SK-N-SH (cell line): Measurements from ENCODE around the gene KLF17. TPM values are rescaled to one million over a fixed set of nuclear protein-coding genes. Genes with fewer than 3 reads are reported as not detected.

Experiments used
- CTCF ChIA-PET: fragments of 300-600, 350-600 bp; formaldehyde crosslinking; extraction: SDS; loops from one replicate; lab custom pipeline; 2021; lab: Yijun Ruan, JAX
- POLR2A ChIA-PET: fragments of 350-600 bp; sonication (Branson Sonifier 250); formaldehyde crosslinking; extraction: SDS; loops from one replicate; lab custom pipeline; 2020; ENCODE audit warnings: antibody characterized with exemption, inconsistent platforms; lab: Yijun Ruan, JAX
- DNase-seq: peaks from one replicate; pipeline ENCODE4 v3.0.0; 2012
- H2AFZ ChIP-seq: fragments of 200-600 bp; sonication (generic); 2 replicates; pipeline ENCODE4 v1.8.1; 2016; ENCODE audit warnings: antibody characterized with exemption, mild to moderate bottlenecking, low read depth
- H3F3A ChIP-seq: fragments of 200-600 bp; sonication (generic); replicated peaks from 2 replicates; pipeline ENCODE3; 2016; ENCODE audit warnings: antibody characterized with exemption, mild to moderate bottlenecking; ENCODE audit not compliant: insufficient read depth
- H3K27ac ChIP-seq, 2 experiments: fragments of 200-500 bp in 1 of 2; fragments of 200-600 bp in 1 of 2; sonication (Bioruptor generic) in 1 of 2; sonication (generic), shearing (Covaris generic) in 1 of 2; 2 replicates each; pipeline versions ENCODE4 v1.5.1 to v1.6.1; 2014 to 2016; ENCODE audit warnings: low read depth in 2 of 2, inconsistent platforms in 1 of 2, low read length in 1 of 2, mild to moderate bottlenecking in 1 of 2, mixed read lengths in 1 of 2
- H3K27me3 ChIP-seq: fragments of 200-600 bp; sonication (generic), shearing (Covaris generic); 2 replicates; pipeline ENCODE4 v1.6.1; 2016; ENCODE audit warnings: mixed run types; ENCODE audit not compliant: insufficient read depth
- H3K36me3 ChIP-seq, 2 experiments: fragments of 200-500 bp in 1 of 2; fragments of 200-600 bp in 1 of 2; sonication (Bioruptor generic) in 1 of 2; sonication (generic) in 1 of 2; replicated peaks in 1 of 2; 2 replicates each; pipeline versions ENCODE3 to v1.5.1; 2014 to 2016; ENCODE audit warnings: low read length in 1 of 2, mild to moderate bottlenecking in 1 of 2; ENCODE audit not compliant: insufficient read depth in 2 of 2, control insufficient read depth in 1 of 2
- H3K4me1 ChIP-seq, 2 experiments: fragments of 200-500 bp in 1 of 2; fragments of 200-600 bp in 1 of 2; sonication (Bioruptor generic) in 1 of 2; sonication (generic), shearing (Covaris generic) in 1 of 2; 2 replicates each; pipeline versions ENCODE4 v1.5.1 to v1.6.1; 2014 to 2016; ENCODE audit warnings: low read depth in 1 of 2, low read length in 1 of 2, mixed run types in 1 of 2; ENCODE audit not compliant: insufficient read depth in 2 of 2, control insufficient read depth in 1 of 2
- H3K4me2 ChIP-seq: fragments of 200-600 bp; sonication (generic), shearing (Covaris generic); 2 replicates; pipeline ENCODE4 v1.6.1; 2017; ENCODE audit warnings: mixed run types
- H3K4me3 ChIP-seq, 2 experiments: fragments of 200-500 bp in 1 of 2; fragments of 200-600 bp in 1 of 2; sonication (Bioruptor generic) in 1 of 2; sonication (generic), shearing (Covaris generic) in 1 of 2; 2 replicates each; pipeline versions ENCODE4 v1.5.1 to v1.8.1; 2014 to 2016; ENCODE audit warnings: low read depth in 2 of 2, inconsistent platforms in 1 of 2, low read length in 1 of 2, mild to moderate bottlenecking in 1 of 2, mixed read lengths in 1 of 2, moderate library complexity in 1 of 2
- H3K79me2 ChIP-seq: fragments of 200-600 bp; sonication (generic); 2 replicates; pipeline ENCODE4 v1.8.1; 2017; ENCODE audit warnings: mild to moderate bottlenecking; ENCODE audit not compliant: insufficient read depth
- H3K9ac ChIP-seq: fragments of 200-600 bp; sonication (generic); 2 replicates; pipeline ENCODE4 v1.6.1; 2017; ENCODE audit warnings: mixed run types
- H3K9me2 ChIP-seq: fragments of 200-600 bp; sonication (generic); 2 replicates; pipeline ENCODE4 v1.6.1; 2017; ENCODE audit warnings: mixed run types
- H3K9me3 ChIP-seq: fragments of 200-600 bp; sonication (generic); 2 replicates; pipeline ENCODE4 v1.6.1; 2017; ENCODE audit warnings: mixed run types, mild to moderate bottlenecking, moderate library complexity
- H4K20me1 ChIP-seq: fragments of 200-600 bp; sonication (generic); 2 replicates; pipeline ENCODE4 v1.6.1; 2017; ENCODE audit warnings: mild to moderate bottlenecking, mixed run types; ENCODE audit not compliant: insufficient read depth
- ELF1 ChIP-seq: IDR thresholded peaks from 2 replicates; pipeline ENCODE4 v1.4.0; 2012
- EP300 ChIP-seq, 2 experiments: IDR thresholded peaks; 2 replicates each; pipeline versions ENCODE4 v1.4.0 to v1.6.1; 2012; ENCODE audit warnings: borderline replicate concordance in 1 of 2, low read depth in 1 of 2, low read length in 1 of 2
- FOSL2 ChIP-seq: IDR thresholded peaks from 2 replicates; pipeline ENCODE4 v1.4.0; 2012; ENCODE audit warnings: low read depth, mild to moderate bottlenecking, moderate library complexity, borderline replicate concordance
- FOXJ3 ChIP-seq: sonication (generic); formaldehyde crosslinking; IDR thresholded peaks from 2 replicates; pipeline ENCODE4 v1.5.1; 2020; ENCODE audit warnings: mild to moderate bottlenecking, missing genetic modification reagents
- FOXM1 ChIP-seq: IDR thresholded peaks from 2 replicates; pipeline ENCODE4 v1.4.0; 2012; ENCODE audit warnings: low read depth, mild to moderate bottlenecking
- GABPA ChIP-seq: IDR thresholded peaks from 2 replicates; pipeline ENCODE4 v1.4.0; 2012; ENCODE audit warnings: low read depth, mild to moderate bottlenecking
- IRF3 ChIP-seq: fragments of 150-350 bp; IDR thresholded peaks from 2 replicates; pipeline ENCODE4 v1.6.1; 2016; ENCODE audit warnings: mild to moderate bottlenecking, low read depth, low read length
- MAX ChIP-seq: IDR thresholded peaks from 2 replicates; pipeline ENCODE4 v1.4.0; 2012; ENCODE audit warnings: low read depth
- MEF2A ChIP-seq: IDR thresholded peaks from 2 replicates; pipeline ENCODE4 v1.4.0; 2012; ENCODE audit warnings: low read depth, borderline replicate concordance
- MXI1 ChIP-seq: IDR thresholded peaks from 2 replicates; pipeline ENCODE4 v1.6.1; 2012; ENCODE audit warnings: mild to moderate bottlenecking, low read depth, low read length, improper control_type of control experiment
- PBX3 ChIP-seq: IDR thresholded peaks from 2 replicates; pipeline ENCODE4; 2012
- RFX5 ChIP-seq: IDR thresholded peaks from 2 replicates; pipeline ENCODE4 v1.6.1; 2012; ENCODE audit warnings: mild to moderate bottlenecking, improper control_type of control experiment, low read length
- RXRA ChIP-seq: IDR thresholded peaks from 2 replicates; pipeline ENCODE4 v1.4.0; 2012; ENCODE audit warnings: low read depth, mild to moderate bottlenecking, borderline replicate concordance
- SMC3 ChIP-seq: IDR thresholded peaks from 2 replicates; pipeline ENCODE4 v1.6.1; 2012; ENCODE audit warnings: low read depth, low read length, improper control_type of control experiment
- TAF1 ChIP-seq: IDR thresholded peaks from 2 replicates; pipeline ENCODE4 v1.6.1; 2012; ENCODE audit warnings: low read depth, mild to moderate bottlenecking, low read length, moderate library complexity, borderline replicate concordance
- TCF12 ChIP-seq: IDR thresholded peaks from 2 replicates; pipeline ENCODE4 v1.4.0; 2012
- TEAD4 ChIP-seq: IDR thresholded peaks from 2 replicates; pipeline ENCODE4 v1.4.0; 2012; ENCODE audit warnings: mild to moderate bottlenecking, borderline replicate concordance; ENCODE audit not compliant: insufficient read depth
- WGBS: methylation state at CpG from one replicate; pipeline ENCODE4 v1.1.6; 2017; ENCODE audit warnings: low lambda C conversion rate; 5-methylcytosine and 5-hydroxymethylcytosine counted together
- polyA plus RNA-seq, 3 experiments: library from polyadenylated mRNA; depleted of rRNA; stranded (reverse); fragments of >200 nt; gene quantifications; 2 replicates each; pipeline ENCODE4 v1.2.3, GENCODE V29; 2012

KLF17 gene
- polyA plus RNA-seq, 1 of the 3 experiments (the other 2 are of a cell fraction): 0.21 TPM

GRCh38 chr1:44161546-44161945 lies 42.9 kb downstream of the KLF17 start:
- Histone ChIP-seq H3K36me3 (no peaks in the 10 kb centered on the region), H3K9ac (no peak overlapping the region), H3K9me2 (no peaks in the 10 kb centered on the region), H3K27ac (no peak overlapping the region), H3K4me3 (no peak overlapping the region), H3K4me2 (no peak overlapping the region), H2AFZ (no peak overlapping the region), H3F3A (no peaks in the 10 kb centered on the region), H3K79me2 (no peaks in the 10 kb centered on the region), H3K9me3 (no peaks in the 10 kb centered on the region), H3K4me1 (no peaks in the 10 kb centered on the region), H3K27me3 (no peaks in the 10 kb centered on the region; the same call in 1 of the 2 replicates), H4K20me1 (no peaks in the 10 kb centered on the region)
- CTCF ChIA-PET: interaction anchor here (1.2 kb wide), 1 partner anchor 10 kb away, joined by 3 read pairs; no protein-coding TSS in a partner anchor
- DNase-seq: no peak
- POLR2A ChIA-PET: interaction anchor here (0.7 kb wide), 1 partner anchor 320 kb away, joined by 3 read pairs; no protein-coding TSS in a partner anchor
- no peak for TF ChIP-seq EP300 (IDR thresholded peaks at IDR 0.05; ENCODE audit: borderline replicate concordance in 1 of 2, low read depth in 1 of 2, low read length in 1 of 2)
- TF ChIP-seq TCF12: no peak
- TF ChIP-seq RFX5: no peak
- no peak for TF ChIP-seq FOSL2
- no peak for TF ChIP-seq MXI1
- TF ChIP-seq PBX3: no peak
- TF ChIP-seq TEAD4: no peak
- no peak for TF ChIP-seq GABPA
- no peak for TF ChIP-seq ELF1
- TF ChIP-seq SMC3: no peak
- no peak for TF ChIP-seq TAF1
- TF ChIP-seq RXRA: no peak
- no peak for TF ChIP-seq IRF3

DNA sequence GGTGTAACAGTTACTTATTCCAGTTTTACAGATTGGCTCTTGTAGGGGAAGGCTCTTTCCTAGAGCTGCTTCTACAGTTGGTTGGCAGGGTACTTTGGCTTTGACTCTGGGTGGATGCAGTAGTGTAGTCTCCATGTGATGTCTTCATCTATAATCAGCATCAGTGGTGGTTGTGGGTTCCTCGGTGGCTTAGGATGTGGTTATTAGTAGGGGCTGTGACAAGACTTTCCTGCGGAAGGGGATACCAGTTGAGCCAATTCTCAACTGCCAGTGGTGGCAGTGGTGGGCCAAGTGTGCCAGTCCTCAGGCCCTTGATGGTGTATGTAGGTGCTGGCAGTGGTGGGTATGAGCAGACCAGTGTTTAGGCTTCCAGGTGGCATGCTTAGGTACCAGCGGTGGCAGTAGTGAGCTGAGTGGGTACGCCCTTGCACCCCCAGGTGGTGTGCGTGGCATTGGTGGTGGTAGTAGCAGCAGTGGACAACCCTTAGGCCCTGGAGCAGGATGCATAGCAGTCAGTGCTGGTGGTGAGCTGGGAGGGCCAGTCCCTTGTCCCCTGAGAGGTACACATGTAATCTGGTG lies 50.0 kb downstream of the KLF17 start:
- POLR2A ChIA-PET: no interaction called here
- no peak for DNase-seq
- Histone ChIP-seq H2AFZ (no peak overlapping the region), H3K9me3 (no peaks in the 10 kb centered on the region)
- TF ChIP-seq RXRA: no peak
- no peak for TF ChIP-seq GABPA
- TF ChIP-seq TCF12: no peak
- no peak for TF ChIP-seq FOXJ3
- TF ChIP-seq MAX: no peak
- no peak for TF ChIP-seq TAF1
- TF ChIP-seq ELF1: no peak
- no peak for TF ChIP-seq MXI1
- no peak for TF ChIP-seq SMC3
- TF ChIP-seq PBX3: no peak
- no peak for TF ChIP-seq FOXM1
- TF ChIP-seq IRF3: no peak
- TF ChIP-seq RFX5: no peak
- no peak for TF ChIP-seq MEF2A
- TF ChIP-seq EP300 (IDR thresholded peaks at IDR 0.05; ENCODE audit: borderline replicate concordance in 1 of 2, low read depth in 1 of 2, low read length in 1 of 2): no peak
- TF ChIP-seq, all 33 proteins: peak for 0
- Histone ChIP-seq H4K20me1 (no peaks in the 10 kb centered on the region), H3F3A (no peaks in the 10 kb centered on the region), H3K4me1 (no peaks in the 10 kb centered on the region), H3K9ac (no peak overlapping the region), H3K36me3 (no peaks in the 10 kb centered on the region), H3K79me2 (no peaks in the 10 kb centered on the region), H3K27me3 (no peaks in the 10 kb centered on the region), H3K27ac (no peak overlapping the region), H3K9me2 (no peaks in the 10 kb centered on the region), H3K4me2 (no peak overlapping the region), H3K4me3 (no peak overlapping the region)
- WGBS: 57% methylated on average over 5 of the region's 5 CpGs
- CTCF ChIA-PET: no interaction called here
